HEK293 (cell line): ENCODE results near the gene EHD1.

Experiments used
- CTCF ChIA-PET: fragments of 350-600 bp; formaldehyde crosslinking; extraction: SDS; loops from one replicate; lab custom pipeline; 2021; ENCODE audit warnings: antibody characterized with exemption; lab: Yijun Ruan, JAX
- POLR2A ChIA-PET: fragments of 300-600 bp; formaldehyde crosslinking; extraction: SDS; loops from one replicate; lab custom pipeline; 2020; ENCODE audit warnings: antibody characterized with exemption, inconsistent platforms; lab: Yijun Ruan, JAX
- H3K27ac ChIP-seq: fragments of 200-500 bp; sonication (Bioruptor generic); 2 replicates; pipeline ENCODE4 v1.5.1; 2014; ENCODE audit warnings: low read depth, low read length, control low read depth, inconsistent platforms; ENCODE audit errors: extremely low read depth
- H3K36me3 ChIP-seq, 2 experiments: fragments of 200-500 bp in 1 of 2; sonication (Bioruptor generic) in 1 of 2; 1 replicate in 1 of 2; 2 replicates in 1 of 2; pipeline ENCODE4 v1.5.1; 2014 to 2017; ENCODE audit warnings: inconsistent platforms in 2 of 2, low read length in 2 of 2; ENCODE audit not compliant: control insufficient read depth in 2 of 2, insufficient read depth in 1 of 2
- H3K4me1 ChIP-seq: fragments of 200-500 bp; sonication (Bioruptor generic); 2 replicates; pipeline ENCODE4 v1.5.1; 2014; ENCODE audit warnings: mild to moderate bottlenecking, low read length, inconsistent platforms; ENCODE audit not compliant: control insufficient read depth, insufficient read depth
- H3K4me3 ChIP-seq: 2 replicates; pipeline ENCODE4 v1.5.1; 2011; ENCODE audit warnings: low read depth, mild to moderate bottlenecking, control low read depth, low read length, moderate library complexity
- H3K9me3 ChIP-seq: fragments of 200-500 bp; sonication (Bioruptor generic); 2 replicates; pipeline ENCODE4 v1.5.1; 2014; ENCODE audit warnings: low read depth, low read length, inconsistent platforms; ENCODE audit not compliant: control insufficient read depth, insufficient read depth
- EGR2 ChIP-seq: fragments of 450-650 bp; formaldehyde crosslinking; IDR thresholded peaks from 2 replicates; pipeline ENCODE4 v1.5.1; 2016; ENCODE audit warnings: low read depth, missing biosample characterization, missing genetic modification characterization
- KLF7 ChIP-seq: fragments of 450-650 bp; formaldehyde crosslinking; IDR thresholded peaks from 2 replicates; pipeline ENCODE4 v1.5.1; 2016; ENCODE audit warnings: missing biosample characterization, missing genetic modification characterization, borderline replicate concordance
- PRDM2 ChIP-seq: fragments of 450-650 bp; formaldehyde crosslinking; IDR thresholded peaks from 2 replicates; pipeline ENCODE4 v1.5.1; 2016; ENCODE audit warnings: missing biosample characterization, missing genetic modification characterization, borderline replicate concordance
- RBAK ChIP-seq: fragments of 450-650 bp; formaldehyde crosslinking; IDR thresholded peaks from 2 replicates; pipeline ENCODE4 v1.5.1; 2016; ENCODE audit warnings: missing biosample characterization, missing genetic modification characterization
- ZBTB8A ChIP-seq: fragments of 450-650 bp; formaldehyde crosslinking; IDR thresholded peaks from 2 replicates; pipeline ENCODE4 v1.5.1; 2016; ENCODE audit warnings: missing biosample characterization, missing genetic modification characterization
- ZEB2 ChIP-seq: fragments of 450-650 bp; formaldehyde crosslinking; IDR thresholded peaks from 2 replicates; pipeline ENCODE4 v1.5.1; 2016; ENCODE audit warnings: missing biosample characterization, missing genetic modification characterization
- ZFP37 ChIP-seq: fragments of 450-650 bp; formaldehyde crosslinking; IDR thresholded peaks from 2 replicates; pipeline ENCODE4 v1.5.1; 2016; ENCODE audit warnings: missing biosample characterization, missing genetic modification characterization
- ZIC2 ChIP-seq: fragments of 450-650 bp; formaldehyde crosslinking; IDR thresholded peaks from 2 replicates; pipeline ENCODE4 v1.5.1; 2016; ENCODE audit warnings: missing biosample characterization, missing genetic modification characterization
- ZNF112 ChIP-seq: fragments of 450-650 bp; formaldehyde crosslinking; IDR thresholded peaks from 2 replicates; pipeline ENCODE4 v1.5.0; 2017; ENCODE audit warnings: missing biosample characterization, missing genetic modification characterization
- ZNF175 ChIP-seq: fragments of 450-650 bp; formaldehyde crosslinking; IDR thresholded peaks from 2 replicates; pipeline ENCODE4 v1.5.1; 2016; ENCODE audit warnings: missing biosample characterization, missing genetic modification characterization
- ZNF248 ChIP-seq: fragments of 450-650 bp; formaldehyde crosslinking; IDR thresholded peaks from 2 replicates; pipeline ENCODE4 v1.5.1; 2017; ENCODE audit warnings: missing biosample characterization, missing genetic modification characterization
- ZNF335 ChIP-seq: fragments of 450-650 bp; formaldehyde crosslinking; conservative IDR thresholded peaks from 2 replicates; pipeline ENCODE4 v1.5.1; 2016; ENCODE audit warnings: missing biosample characterization, missing genetic modification characterization
- ZNF488 ChIP-seq: fragments of 450-650 bp; formaldehyde crosslinking; IDR thresholded peaks from 2 replicates; pipeline ENCODE4 v1.5.1; 2016; ENCODE audit warnings: missing biosample characterization, missing genetic modification characterization
- ZNF791 ChIP-seq: fragments of 450-650 bp; formaldehyde crosslinking; IDR thresholded peaks from 2 replicates; pipeline ENCODE4 v1.5.1; 2016; ENCODE audit warnings: missing biosample characterization, missing genetic modification characterization
- ZNF830 ChIP-seq: fragments of 450-650 bp; IDR thresholded peaks from 2 replicates; pipeline ENCODE4 v1.5.0; 2018; ENCODE audit warnings: missing biosample characterization, missing genetic modification characterization, low read depth, mild to moderate bottlenecking, moderate library complexity
- ZSCAN23 ChIP-seq: fragments of 450-650 bp; formaldehyde crosslinking; IDR thresholded peaks from 2 replicates; pipeline ENCODE4 v1.5.1; 2016; ENCODE audit warnings: missing biosample characterization, missing genetic modification characterization

EHD1 gene

GRCh38 chr11:64861227-64861975 lies 17.0 kb downstream of the EHD1 start:
- Histone ChIP-seq H3K27ac (no peak overlapping the region), H3K36me3 (peaks cover 0 to 18% of the 10 kb centered on the region in 2 experiments; a peak in 1 of 3 replicates), H3K4me1 (no peaks in the 10 kb centered on the region), H3K4me3 (no peak overlapping the region), H3K9me3 (no peaks in the 10 kb centered on the region)
- POLR2A ChIA-PET = interaction anchor here (0.6 to 1.5 kb wide), 4 partner anchors 8 to 578 kb away, joined by 3 to 5 read pairs (median 3); no protein-coding TSS in a partner anchor
- CTCF ChIA-PET = interaction anchor here (0.9 to 2.7 kb wide), 6 partner anchors 8 to 173 kb away, joined by 3 to 12 read pairs (median 6); no protein-coding TSS in a partner anchor
- no peak for TF ChIP-seq ZFP37 (tag by site-specific recombination)
- TF ChIP-seq ZBTB8A (tag by site-specific recombination) = no peak
- no peak for TF ChIP-seq EGR2
- no peak for TF ChIP-seq ZNF248 (tag by site-specific recombination)
- TF ChIP-seq ZIC2 = no peak
- TF ChIP-seq ZSCAN23 (tag by site-specific recombination) = no peak
- no peak for TF ChIP-seq PRDM2 (tag by site-specific recombination)
- no peak for TF ChIP-seq RBAK (tag by site-specific recombination)
- no peak for TF ChIP-seq ZNF335 (tag by site-specific recombination)

- Histone ChIP-seq H3K27ac (no peak overlapping the region), H3K9me3 (no peaks in the 10 kb centered on the region), H3K4me3 (no peak overlapping the region), H3K4me1 (no peaks in the 10 kb centered on the region), H3K36me3 (peaks cover 0 to 22% of the 10 kb centered on the region in 2 experiments; a peak in 1 of 3 replicates)
- ChIA-PET POLR2A (interaction anchor here (0.7 to 1.3 kb wide), 3 partner anchors 30 to 1256 kb away, joined by 3 to 4 read pairs (median 3); partner anchors contain the start of genes FAU and MRPL49), CTCF (interaction anchor here (0.6 to 1.4 kb wide), 5 partner anchors 9 to 244 kb away, joined by 3 to 5 read pairs (median 3); no protein-coding TSS in a partner anchor)
- TF ChIP-seq ZNF175 (tag by site-specific recombination) (no peak), ZNF830 (tag by site-specific recombination) (no peak), KLF7 (tag by site-specific recombination) (no peak), ZEB2 (tag by site-specific recombination) (no peak), ZNF112 (tag by site-specific recombination) (no peak), ZNF488 (tag by site-specific recombination) (no peak), ZNF791 (tag by site-specific recombination) (no peak), RBAK (tag by site-specific recombination) (no peak)
Observed at GRCh38 chr11:64859542-64860414, 18.6 kb downstream of the EHD1 start.
